NCI-H1092 treated with DMSO at 0.1 percent for 48 hours (cell line): ENCODE data around the gene DNAAF1.
"Not testable (repeated sequence)": the region's sequence is repeated elsewhere in the genome, so short reads cannot be mapped to it uniquely, and the experiment has no call there.

Experiments used
- DNase-seq: peaks from one replicate; lab custom pipeline; 2025; lab: John Stamatoyannopoulos, UW

Gene DNAAF1

GRCh38 chr16:84184775-84185174, 39.7 kb downstream of the DNAAF1 start:
- no peak for DNase-seq

DNA sequence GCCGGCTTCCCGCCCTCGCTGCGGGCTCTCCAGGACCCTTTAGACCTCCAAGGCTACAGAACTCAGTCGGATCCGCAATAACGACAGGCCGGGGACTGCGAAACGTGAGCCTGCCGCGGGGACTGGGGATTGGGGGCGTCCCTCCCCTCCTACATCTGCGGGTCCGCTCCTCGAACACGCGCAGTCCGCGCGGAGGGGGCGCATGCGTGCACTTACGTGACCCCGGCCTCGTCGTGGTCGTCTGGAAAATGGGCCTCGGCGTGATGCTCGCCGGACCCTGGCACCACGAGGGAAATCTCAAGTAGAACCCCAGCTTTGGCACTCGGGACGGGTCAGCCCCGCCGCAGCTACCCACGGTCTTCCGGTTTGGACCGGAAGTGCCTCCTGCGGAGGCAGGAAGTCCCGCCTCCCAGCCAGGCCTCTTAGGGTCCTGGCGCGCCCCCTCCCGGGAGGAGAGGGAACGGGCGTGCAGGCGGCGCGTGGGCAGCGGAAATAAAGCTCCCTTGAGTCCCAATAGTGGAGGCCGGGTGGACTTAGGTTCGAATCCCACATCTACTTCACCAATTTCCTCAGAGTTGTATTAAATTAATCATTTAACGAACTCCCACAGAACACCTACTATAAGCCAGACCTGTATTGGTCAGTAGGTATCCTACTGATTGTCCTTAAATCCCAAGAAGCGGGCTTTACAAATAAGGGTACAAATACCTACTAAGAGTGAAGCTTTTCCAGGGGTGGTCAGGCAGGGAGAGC, 41.8 kb downstream of the DNAAF1 start, which contains the start of gene TAF1C:
Gene TAF1C (minus strand): TSS at position 373 of the 753 bp plus-strand sequence. CDS start 2,069 bp downstream, outside the sequence.
- DNase-seq, result peak; percentile 89

DNA sequence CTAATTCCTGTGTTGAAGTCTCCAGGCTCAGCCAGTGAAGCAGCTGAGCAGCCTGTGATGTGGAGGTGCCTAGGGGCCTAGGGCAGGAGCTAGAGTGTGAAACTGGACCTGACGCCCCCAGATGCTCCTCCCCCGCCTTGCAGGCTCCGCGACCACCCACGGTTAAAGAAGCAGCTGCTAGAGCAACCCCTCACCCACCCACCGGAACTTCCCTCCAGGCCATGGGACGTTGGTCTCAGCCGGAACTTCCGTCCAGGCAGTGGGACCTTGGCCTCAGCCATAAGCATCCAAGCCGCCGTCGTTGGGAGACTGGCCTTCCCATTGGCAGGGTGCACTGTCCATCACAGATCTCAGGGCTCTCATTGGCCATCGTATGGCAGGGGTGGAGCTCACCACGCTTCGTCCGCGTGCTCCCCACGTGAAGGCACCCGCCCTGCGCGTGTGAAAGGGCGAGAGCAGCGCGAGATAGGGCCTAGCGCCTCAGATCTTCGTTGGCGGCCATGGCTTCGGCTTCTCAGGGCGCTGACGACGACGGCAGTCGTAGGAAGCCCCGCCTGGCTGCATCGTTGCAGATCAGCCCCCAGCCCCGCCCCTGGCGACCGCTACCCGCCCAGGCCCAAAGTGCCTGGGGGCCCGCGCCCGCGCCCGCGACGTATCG, 45.8 kb downstream of the DNAAF1 start, which contains the start of gene ADAD2:
Gene ADAD2 (plus strand): TSS at position 427 of the 658 bp plus-strand sequence. CDS start 74 bp downstream, at position 501.
- no peak for DNase-seq

- no peak for DNase-seq
Measured at GRCh38 chr16:84191466-84191865, 46.4 kb downstream of the DNAAF1 start.

DNA sequence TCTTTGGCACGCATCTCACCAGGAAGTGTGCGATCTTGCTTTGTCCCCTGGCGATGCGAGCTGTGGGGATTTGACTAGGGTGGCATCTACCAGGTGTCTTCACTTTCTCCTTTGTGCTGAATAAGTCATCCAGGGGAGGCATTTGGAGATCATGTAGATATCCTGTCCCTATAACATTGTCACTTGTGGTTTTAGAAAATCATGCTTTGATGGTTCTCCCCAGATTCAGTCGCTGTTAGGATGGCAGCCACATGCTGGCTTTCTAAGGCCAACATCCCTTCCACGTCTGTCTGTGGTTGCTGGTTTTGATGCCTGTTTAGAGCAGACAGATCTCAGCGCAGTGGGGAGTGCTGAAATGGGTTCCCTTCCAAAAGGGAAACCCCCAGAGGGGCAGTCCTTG, 48.4 kb downstream of the DNAAF1 start:
- no peak for DNase-seq

- DNase-seq, result no peak
Measured at GRCh38 chr16:84194018-84194417, 48.9 kb downstream of the DNAAF1 start.

DNA sequence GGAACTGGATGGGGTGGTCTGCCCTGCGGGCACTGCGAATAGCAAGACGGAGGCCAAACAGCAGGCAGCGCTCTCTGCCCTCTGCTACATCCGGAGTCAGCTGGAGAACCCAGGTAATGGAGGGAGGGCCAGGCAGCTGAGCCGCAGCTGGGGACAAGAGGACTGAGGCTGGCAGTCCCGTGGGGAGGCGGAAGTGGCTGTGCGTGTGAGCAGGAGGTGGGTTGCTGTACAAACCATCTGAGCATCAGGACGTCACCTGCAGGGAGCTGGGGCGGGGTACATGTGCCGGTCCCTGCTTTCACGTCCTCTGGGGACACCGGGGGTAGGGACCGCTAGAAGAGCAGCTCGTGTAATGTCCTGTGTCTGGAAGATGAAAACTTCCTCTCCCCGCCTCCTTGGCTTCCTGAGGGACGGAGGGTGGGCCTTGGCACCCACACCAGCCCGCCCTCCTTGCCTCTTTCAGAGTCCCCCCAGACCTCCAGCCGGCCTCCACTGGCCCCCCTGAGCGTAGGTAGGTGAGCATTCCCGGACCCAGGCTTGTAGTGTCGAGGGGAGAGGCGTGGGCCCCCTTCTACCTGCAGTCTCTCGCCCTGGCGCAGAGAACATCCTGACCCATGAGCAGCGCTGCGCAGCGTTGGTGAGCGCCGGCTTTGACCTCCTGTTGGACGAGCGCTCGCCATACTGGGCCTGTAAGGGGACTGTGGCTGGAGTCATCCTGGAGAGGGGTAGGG, 49.5 kb downstream of the DNAAF1 start:
- DNase-seq, result peak; percentile 35

GRCh38 chr16:84195201-84196093, 50.3 kb downstream of the DNAAF1 start:
- no peak for DNase-seq

- no peak for DNase-seq
Measured at GRCh38 chr16:84196101-84196500, 51.0 kb downstream of the DNAAF1 start.

DNA sequence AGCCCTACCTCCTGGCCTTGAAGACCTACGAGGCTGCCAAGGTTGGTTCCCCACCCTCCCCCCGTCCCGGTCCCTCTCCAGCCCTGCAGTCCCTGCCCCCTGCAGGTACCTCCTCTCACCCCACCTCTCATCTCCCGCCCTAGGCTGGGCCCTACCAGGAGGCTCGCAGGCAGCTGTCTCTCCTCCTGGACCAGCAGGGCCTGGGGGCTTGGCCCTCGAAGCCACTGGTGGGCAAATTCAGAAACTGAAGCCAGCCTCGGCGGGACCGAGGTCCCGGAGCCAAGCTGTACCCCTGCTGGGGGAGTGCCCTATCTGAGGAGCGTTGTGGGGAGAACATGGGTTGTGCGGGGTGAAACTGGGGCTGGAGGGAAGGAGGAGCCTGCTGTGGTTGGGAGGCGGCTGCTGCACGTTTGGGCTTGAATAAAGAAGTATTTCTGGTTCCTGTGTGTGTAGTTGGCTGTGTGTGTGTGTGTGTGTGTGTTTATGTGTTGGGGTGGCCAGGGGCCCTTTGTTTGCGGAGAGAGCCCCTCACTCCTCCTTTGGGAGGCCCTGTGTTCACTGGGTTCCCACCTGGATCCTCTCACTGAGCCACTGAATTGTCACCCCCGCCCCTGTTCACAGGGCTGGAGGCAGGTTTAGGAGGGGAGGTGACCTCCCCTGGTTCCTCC, 51.8 kb downstream of the DNAAF1 start:
- DNase-seq, result no peak

- no peak for DNase-seq
Measured at GRCh38 chr16:84197466-84198128, 52.5 kb downstream of the DNAAF1 start.

GRCh38 chr16:84198401-84198800, 53.3 kb downstream of the DNAAF1 start:
- no peak for DNase-seq

GRCh38 chr16:84199097-84199496, 54.0 kb downstream of the DNAAF1 start:
- no peak for DNase-seq

- no peak for DNase-seq
Measured at GRCh38 chr16:84199861-84200260, 54.8 kb downstream of the DNAAF1 start.

- not testable (repeated sequence) for DNase-seq
Measured at GRCh38 chr16:84204551-84204950, 59.4 kb downstream of the DNAAF1 start.

GRCh38 chr16:84205123-84205522, 60.0 kb downstream of the DNAAF1 start:
- DNase-seq, result not testable (repeated sequence)

GRCh38 chr16:84205976-84206691, 61.0 kb downstream of the DNAAF1 start:
- DNase-seq, result no peak

GRCh38 chr16:84207251-84207650, 62.1 kb downstream of the DNAAF1 start:
- no peak for DNase-seq

DNA sequence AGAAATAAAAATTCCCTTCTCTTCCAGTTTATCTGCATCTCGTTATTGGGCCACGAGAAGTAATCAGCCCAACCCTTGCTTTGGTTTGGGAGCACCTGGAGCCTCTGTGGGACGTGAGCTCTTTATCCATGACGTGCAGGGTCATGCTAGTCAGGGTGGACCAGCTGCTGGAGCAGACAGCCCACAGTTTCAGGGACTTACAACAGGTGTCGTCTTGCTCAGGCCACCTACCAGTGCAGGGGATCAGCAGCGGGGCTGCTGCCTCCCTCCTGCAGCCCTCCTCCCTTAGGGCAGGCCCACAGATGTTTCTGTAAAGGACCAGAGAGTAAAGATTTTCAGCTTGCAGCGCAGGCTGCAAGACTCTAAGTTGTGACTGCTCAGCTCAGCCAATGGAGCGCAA, 62.8 kb downstream of the DNAAF1 start:
- DNase-seq, result no peak

DNA sequence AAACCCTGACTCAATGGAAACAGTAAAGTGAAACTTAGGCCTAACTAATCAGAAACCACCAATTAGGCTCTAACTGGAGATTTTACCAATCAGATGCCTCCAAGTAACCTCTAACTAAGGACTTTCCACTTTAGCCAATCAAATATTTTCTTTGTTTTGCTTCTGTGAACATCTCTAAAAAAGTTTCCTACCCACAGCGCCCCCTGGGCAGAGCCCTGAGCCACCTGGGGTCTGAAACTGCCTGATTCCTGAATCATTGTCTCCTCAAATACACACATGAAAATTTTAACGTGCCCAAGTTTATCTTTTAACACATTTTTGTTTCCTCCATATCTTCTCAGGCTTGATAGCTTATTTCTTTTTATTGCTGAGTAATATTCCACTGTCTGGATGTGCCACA, 64.9 kb downstream of the DNAAF1 start:
- no peak for DNase-seq
